T-helper 1 cell (primary cell): ENCODE data around the gene RGL2.
"Not testable (repeated sequence)": the region's sequence is repeated elsewhere in the genome, so short reads cannot be mapped to it uniquely, and the experiment has no call there.

ENCODE experiments used
- DNase-seq, 5 donors: peaks; one replicate each; pipeline ENCODE4 v3.0.0-alpha.2; 2012 to 2020

The RGL2 gene

GRCh38 chr6:33272275-33273128 lies 26.2 kb downstream of the RGL2 start:
- DNase-seq: no peak

GRCh38 chr6:33271468-33272274 lies 27.1 kb downstream of the RGL2 start, which contains the start of the genes RPS18 and VPS52:
TSS of gene RPS18 (plus strand) at chr6:33272075. CDS start at chr6:33272120, 45 bp downstream.
TSS of gene VPS52 (minus strand) at chr6:33271876. CDS start at chr6:33271675, 201 bp downstream.
- peak; percentile 83 to 98 (median 90) for DNase-seq

- DNase-seq: no peak
Observed at GRCh38 chr6:33271117-33271467, 27.6 kb downstream of the RGL2 start.

GRCh38 chr6:33264015-33264414 lies 34.7 kb downstream of the RGL2 start:
- no peak for DNase-seq

GRCh38 chr6:33262490-33262889 lies 36.3 kb downstream of the RGL2 start:
- DNase-seq: not testable (repeated sequence)

GRCh38 chr6:33259032-33259431 lies 39.7 kb downstream of the RGL2 start:
- DNase-seq: no peak

- DNase-seq: no peak
Observed at GRCh38 chr6:33254591-33254990, 44.2 kb downstream of the RGL2 start.

- DNase-seq: no peak
Observed at GRCh38 chr6:33252759-33253158, 46.0 kb downstream of the RGL2 start.

- DNase-seq: no peak
Observed at GRCh38 chr6:33251395-33252012, 47.2 kb downstream of the RGL2 start.

- DNase-seq: no peak
Observed at GRCh38 chr6:33250731-33251130, 48.0 kb downstream of the RGL2 start.

GRCh38 chr6:33249732-33250630 lies 48.8 kb downstream of the RGL2 start:
- DNase-seq: no peak

- DNase-seq: peak; percentile 93 to 99 (median 93)
Observed at GRCh38 chr6:33248932-33249731, 49.6 kb downstream of the RGL2 start.

GRCh38 chr6:33248643-33248931 lies 50.2 kb downstream of the RGL2 start:
- peak in 1 of 5 donors; percentile 26 for DNase-seq

GRCh38 chr6:33247977-33248642 lies 50.6 kb downstream of the RGL2 start:
- DNase-seq: peak; percentile 70 to 90 (median 82)

GRCh38 chr6:33243476-33243875 lies 55.3 kb downstream of the RGL2 start:
- DNase-seq: no peak

GRCh38 chr6:33241968-33242367 lies 56.8 kb downstream of the RGL2 start:
- DNase-seq: peak in 1 of 5 donors; percentile 39
